ENCODE results near the gene ZMAT2. TPM values are rescaled to one million over a fixed set of nuclear protein-coding genes. Genes with fewer than 3 reads are reported as not detected.
A peak's percentile ranks its signal among the peaks of the same experiment; 100 is the strongest.

Gene ZMAT2
- total and polyA plus RNA-seq, 2 of the 8 experiments (the other 6 are each of a cell fraction or from before 2014, with no cell fraction given) = 56.8 to 65.9 TPM

GRCh38 chr5:140725799-140726471, 25.7 kb downstream of the ZMAT2 start:
- H3K23ac ChIP-seq (ENCODE audit: insufficient read length) = no peak overlapping the region
- no peaks in the 10 kb centered on the region for H3K79me2 ChIP-seq (ENCODE audit: control insufficient read depth in 1 of 2, insufficient read depth in 2 of 2, low read length in 2 of 2)
- no peak overlapping the region for H2BK20ac ChIP-seq (ENCODE audit: low read length)
- H4K20me1 ChIP-seq (replicated peaks in 1 of 2; ENCODE audit: control insufficient read depth in 1 of 2, insufficient read depth in 2 of 2, low read length in 2 of 2) = no peaks in the 10 kb centered on the region
- no peak overlapping the region for H2BK5ac ChIP-seq (ENCODE audit: low read depth, low read length)
- H2AK5ac ChIP-seq (ENCODE audit: low read depth, low read length) = no peak overlapping the region
- H3K56ac ChIP-seq (replicated peaks; ENCODE audit: insufficient read length, low read depth, low read length) = peak overlapping the region; percentile 59
- no peak overlapping the region for H2BK120ac ChIP-seq (replicated peaks; ENCODE audit: low read depth, low read length)
- peak overlapping the region; percentile 47 to 64 for H3K4me2 ChIP-seq (ENCODE audit: insufficient read depth in 1 of 2, low read depth in 2 of 2, low read length in 2 of 2)
- H3K23me2 ChIP-seq (ENCODE audit: low read depth, low read length) = no peaks in the 10 kb centered on the region; the same call in 1 of the 2 replicates
- no peak overlapping the region; the same call in 1 of the 2 replicates for H4K8ac ChIP-seq (ENCODE audit: extremely low read depth, insufficient read depth, low read length)
- H3K27ac ChIP-seq (ENCODE audit: low read depth, low read length) = no peak overlapping the region
- ChIA-PET POLR2A (ENCODE audit: partially characterized antibody) (interaction anchor here (0.6 to 1.8 kb wide), 6 partner anchors 15 to 380 kb away, joined by 3 to 7 read pairs (median 3); partner anchors contain the start of genes HARS1, HARS2, HBEGF and IK), CTCF (ENCODE audit: partially characterized antibody) (interaction anchor here (0.7 to 1.5 kb wide), 9 partner anchors 9 to 360 kb away, joined by 3 to 5 read pairs (median 3); partner anchors contain the start of gene EIF4EBP3)
- H2BK12ac ChIP-seq (ENCODE audit: low read depth, low read length) = no peak overlapping the region
- no peak overlapping the region; a peak in 1 of 7 replicates for H3K9ac ChIP-seq (replicated peaks in 1 of 4; ENCODE audit: extremely low read depth in 1 of 4, low read depth in 3 of 4, low read length in 3 of 4)
- no peaks in the 10 kb centered on the region for H3K4me1 ChIP-seq (replicated peaks in 1 of 4; ENCODE audit: control insufficient read depth in 3 of 4, insufficient read depth in 4 of 4, low read length in 3 of 4)
- H4K91ac ChIP-seq (replicated peaks; ENCODE audit: insufficient read length, low read length) = no peak overlapping the region
- peak overlapping the region; percentile 74; the same call in 1 of the 2 replicates for H2AFZ ChIP-seq (ENCODE audit: low read length)
- H3K18ac ChIP-seq (ENCODE audit: extremely low read depth, low read length) = no peak overlapping the region
- H3K36me3 ChIP-seq (ENCODE audit: control insufficient read depth in 2 of 4, insufficient read depth in 4 of 4, low read length in 3 of 4) = no peaks in the 10 kb centered on the region
- H3K9me3 ChIP-seq (ENCODE audit: insufficient read depth in 2 of 2, low read depth in 1 of 2, low read length in 1 of 2) = 0 out of 4 replicates have a peak, but pooled peaks cover 0 to under 1% of the 10 kb centered on the region in 2 experiments
- DNase-seq (ENCODE audit: low read depth in 1 of 2, low spot score in 2 of 2) (peak; percentile 71 to 80), FAIRE-seq (peak; percentile 70)
- H3K4me3 ChIP-seq (ENCODE audit: extremely low read depth in 1 of 4, insufficient read depth in 2 of 4, low read depth in 3 of 4, low read length in 4 of 4) = peak overlapping the region; percentile 26 to 74 (median 50)
- H4K5ac ChIP-seq (ENCODE audit: insufficient read length, low read depth, low read length) = no peak overlapping the region
- H2BK15ac ChIP-seq (ENCODE audit: low read length) = no peak overlapping the region
- no peak overlapping the region for H3K14ac ChIP-seq (ENCODE audit: insufficient read length)
- WGBS, 2 experiments (ENCODE audit: extremely low coverage in 1 of 2, insufficient coverage in 1 of 2, insufficient read length in 1 of 2, insufficient replicate concordance in 2 of 2, low coverage in 1 of 2, low lambda C conversion rate in 2 of 2, missing lambda C conversion rate in 1 of 2) = 32% methylated on average over 23 of the region's 23 CpGs; no CpG with 5 or more reads in 1 of the 2 experiments
- no peak overlapping the region for H3K4ac ChIP-seq (replicated peaks; ENCODE audit: insufficient read length, low read depth, low read length)
- no peaks in the 10 kb centered on the region for H3K27me3 ChIP-seq (replicated peaks in 1 of 4; ENCODE audit: control insufficient read depth in 3 of 4, extremely low read depth in 1 of 4, insufficient read depth in 3 of 4, low read length in 3 of 4)
- H3K79me1 ChIP-seq (ENCODE audit: low read depth, low read length) = no peaks in the 10 kb centered on the region
- no peak for TF ChIP-seq TAF7 (optimal IDR thresholded peaks at IDR 0.05; ENCODE audit: borderline replicate concordance, low read depth, low read length)
- no peak for TF ChIP-seq TAF1 (IDR thresholded peaks at IDR 0.05; ENCODE audit: low read depth, low read length)
- peak; percentile 17 for TF ChIP-seq SAP30 (IDR thresholded peaks at IDR 0.05; ENCODE audit: insufficient read depth, insufficient replicate concordance, low read length)
- no peak for TF ChIP-seq KDM4A (IDR thresholded peaks at IDR 0.05; ENCODE audit: low read depth, low read length, severe bottlenecking)
- no peak for TF ChIP-seq POLR2A (IDR thresholded peaks at IDR 0.05; ENCODE audit: control extremely low read depth in 1 of 2, low read depth in 2 of 2, low read length in 2 of 2)
- TF ChIP-seq PHF8 (conservative IDR thresholded peaks at IDR 0.05; ENCODE audit: low read depth, low read length) = no peak
- TF ChIP-seq CHD1 (IDR thresholded peaks at IDR 0.05; ENCODE audit: low read depth, low read length) = no peak
- TF ChIP-seq TBP (IDR thresholded peaks at IDR 0.05; ENCODE audit: low read depth, low read length) = peak; percentile 99
- no peak for TF ChIP-seq SP4 (IDR thresholded peaks at IDR 0.05; ENCODE audit: low read length)
- TF ChIP-seq SRF (IDR thresholded peaks at IDR 0.05; ENCODE audit: low read depth, low read length) = no peak
- TF ChIP-seq HDAC2 (IDR thresholded peaks at IDR 0.05; ENCODE audit: borderline replicate concordance in 1 of 2, low read depth in 2 of 2, low read length in 2 of 2) = no peak
- TF ChIP-seq RBBP5 (IDR thresholded peaks at IDR 0.05; ENCODE audit: borderline replicate concordance, low read depth, low read length) = no peak
- TF ChIP-seq JUND (IDR thresholded peaks at IDR 0.05; ENCODE audit: low read length) = no peak
